Astrocyte (in vitro differentiated cells and primary cell): Measurements from ENCODE around the gene STX4. TPM values are rescaled to one million over a fixed set of nuclear protein-coding genes. Genes with fewer than 3 reads are reported as not detected.

Source experiments
- DNase-seq: peaks from one replicate; pipeline ENCODE4 v3.0.0-alpha.2; 2010; ENCODE audit warnings: low read depth
- FAIRE-seq: peaks from 2 replicates; lab custom pipeline; 2011; peaks lifted over from hg19 to GRCh38; lab: Jason Lieb, UNC
- H2AFZ ChIP-seq: 2 replicates; pipeline ENCODE4 v1.6.0; 2012; ENCODE audit warnings: low read depth, low read length, inconsistent platforms
- H3K27ac ChIP-seq: 2 replicates; pipeline ENCODE4 v1.5.1; 2011; ENCODE audit warnings: low read depth, low read length, inconsistent platforms
- H3K27me3 ChIP-seq: 2 replicates; pipeline ENCODE4 v1.6.0; 2011; ENCODE audit warnings: low read length, inconsistent platforms; ENCODE audit not compliant: insufficient read depth
- H3K36me3 ChIP-seq: 2 replicates; pipeline ENCODE4 v1.5.1; 2011; ENCODE audit warnings: low read length, inconsistent platforms; ENCODE audit not compliant: insufficient read depth
- H3K4me1 ChIP-seq: 2 replicates; pipeline ENCODE4 v1.5.1; 2011; ENCODE audit warnings: low read length, inconsistent platforms; ENCODE audit not compliant: insufficient read depth
- H3K4me2 ChIP-seq: 2 replicates; pipeline ENCODE4 v1.6.0; 2012; ENCODE audit warnings: low read length, inconsistent platforms
- H3K4me3 ChIP-seq: 2 replicates; pipeline ENCODE4 v1.5.1; 2011; ENCODE audit warnings: low read depth, mild to moderate bottlenecking, low read length, inconsistent platforms; ENCODE audit not compliant: insufficient read depth
- H3K79me2 ChIP-seq: 2 replicates; pipeline ENCODE4 v1.6.0; 2012; ENCODE audit warnings: mild to moderate bottlenecking, low read length, inconsistent platforms; ENCODE audit not compliant: insufficient read depth
- H3K9ac ChIP-seq: 2 replicates; pipeline ENCODE4 v1.6.0; 2012; ENCODE audit warnings: mild to moderate bottlenecking, low read length, inconsistent platforms
- H3K9me3 ChIP-seq: 2 replicates; pipeline ENCODE4 v1.5.1; 2012; ENCODE audit warnings: low read depth, mild to moderate bottlenecking, low read length, inconsistent platforms; ENCODE audit not compliant: insufficient read depth
- H4K20me1 ChIP-seq: 2 replicates; pipeline ENCODE4 v1.6.0; 2012; ENCODE audit warnings: low read length, inconsistent platforms; ENCODE audit not compliant: insufficient read depth
- H3K27ac Mint-ChIP-seq: one replicate; pipeline ENCODE4 v1.8.0; 2021; ENCODE audit warnings: mild to moderate bottlenecking, mixed read lengths; ENCODE audit not compliant: unreplicated experiment
- H3K27me3 Mint-ChIP-seq: one replicate; pipeline ENCODE4 v1.8.0; 2021; ENCODE audit warnings: low read depth, mixed read lengths; ENCODE audit not compliant: unreplicated experiment
- H3K36me3 Mint-ChIP-seq: one replicate; pipeline ENCODE4 v1.8.0; 2021; ENCODE audit warnings: low read depth, mixed read lengths; ENCODE audit not compliant: unreplicated experiment
- H3K4me1 Mint-ChIP-seq: one replicate; pipeline ENCODE4 v1.8.0; 2021; ENCODE audit warnings: low read depth, mixed read lengths; ENCODE audit not compliant: unreplicated experiment
- H3K4me3 Mint-ChIP-seq: one replicate; pipeline ENCODE4 v1.8.0; 2021; ENCODE audit warnings: mild to moderate bottlenecking, moderate library complexity, mixed read lengths; ENCODE audit not compliant: unreplicated experiment
- H3K9me3 Mint-ChIP-seq: one replicate; pipeline ENCODE4 v1.8.0; 2021; ENCODE audit warnings: mild to moderate bottlenecking, mixed read lengths; ENCODE audit not compliant: unreplicated experiment
- CTCF ChIP-seq: IDR thresholded peaks from 2 replicates; pipeline ENCODE4 v1.5.1; 2011; ENCODE audit warnings: low read depth, mild to moderate bottlenecking, inconsistent platforms, low read length, moderate library complexity; ENCODE audit not compliant: insufficient read depth
- EZH2 ChIP-seq: IDR thresholded peaks from 2 replicates; pipeline ENCODE4 v1.6.1; 2012; ENCODE audit warnings: mild to moderate bottlenecking, low read length, inconsistent platforms; ENCODE audit not compliant: insufficient read depth
- total RNA-seq: library from RNA; stranded (reverse); gene quantifications from 2 replicates; pipeline ENCODE4 v1.2.1, GENCODE V29; 2021

Gene STX4
- total RNA-seq, 1 donor from 2014 or later, result 56.0 TPM

GRCh38 chr16:31077024-31077423 lies 43.7 kb downstream of the STX4 start:
- Mint-ChIP-seq H3K36me3 (peaks cover 15% of the 10 kb centered on the region), H3K27me3 (no peaks in the 10 kb centered on the region), H3K4me3 (no peak overlapping the region), H3K4me1 (peaks cover 8% of the 10 kb centered on the region), H3K27ac (no peak overlapping the region), H3K9me3 (no peaks in the 10 kb centered on the region)
- no peak overlapping the region for H3K4me2 ChIP-seq
- peaks cover 9% of the 10 kb centered on the region for H3K4me1 ChIP-seq
- H3K27ac ChIP-seq, result no peak overlapping the region
- no peak for FAIRE-seq
- peaks cover 49% of the 10 kb centered on the region for H4K20me1 ChIP-seq
- H3K9ac ChIP-seq, result no peak overlapping the region
- H3K9me3 ChIP-seq, result no peaks in the 10 kb centered on the region
- no peaks in the 10 kb centered on the region for H3K27me3 ChIP-seq
- no peak for DNase-seq
- H3K4me3 ChIP-seq, result no peak overlapping the region
- no peak for TF ChIP-seq EZH2
- TF ChIP-seq CTCF, result no peak
- H2AFZ ChIP-seq, result no peak overlapping the region
- peaks cover 91% of the 10 kb centered on the region for H3K79me2 ChIP-seq
- no peaks in the 10 kb centered on the region for H3K36me3 ChIP-seq

GRCh38 chr16:31077592-31078396 lies 44.4 kb downstream of the STX4 start:
- DNase-seq, result no peak
- Histone ChIP-seq H3K27ac (no peak overlapping the region), H3K4me2 (no peak overlapping the region), H3K4me1 (peaks cover 4% of the 10 kb centered on the region), H3K79me2 (peaks cover 89% of the 10 kb centered on the region), H3K36me3 (no peaks in the 10 kb centered on the region), H3K4me3 (no peak overlapping the region), H3K9me3 (no peaks in the 10 kb centered on the region), H3K9ac (no peak overlapping the region), H4K20me1 (peaks cover 56% of the 10 kb centered on the region), H2AFZ (no peak overlapping the region), H3K27me3 (no peaks in the 10 kb centered on the region)
- Mint-ChIP-seq H3K9me3 (no peaks in the 10 kb centered on the region), H3K4me3 (no peak overlapping the region), H3K36me3 (peaks cover 15% of the 10 kb centered on the region), H3K27me3 (no peaks in the 10 kb centered on the region), H3K27ac (no peak overlapping the region), H3K4me1 (peaks cover 2% of the 10 kb centered on the region)
- TF ChIP-seq EZH2, result no peak
- FAIRE-seq, result no peak

GRCh38 chr16:31078597-31079341 lies 45.4 kb downstream of the STX4 start:
- Histone ChIP-seq H3K4me3 (no peak overlapping the region), H3K4me1 (peaks cover 4% of the 10 kb centered on the region), H3K36me3 (no peaks in the 10 kb centered on the region), H3K79me2 (peaks cover 80% of the 10 kb centered on the region), H3K9me3 (no peaks in the 10 kb centered on the region), H3K4me2 (no peak overlapping the region), H3K27me3 (no peaks in the 10 kb centered on the region), H3K9ac (no peak overlapping the region), H4K20me1 (peaks cover 65% of the 10 kb centered on the region), H3K27ac (no peak overlapping the region), H2AFZ (no peak overlapping the region)
- Mint-ChIP-seq H3K9me3 (no peaks in the 10 kb centered on the region), H3K36me3 (peaks cover 19% of the 10 kb centered on the region), H3K4me1 (peaks cover 2% of the 10 kb centered on the region), H3K27ac (no peak overlapping the region), H3K4me3 (no peak overlapping the region), H3K27me3 (no peaks in the 10 kb centered on the region)
- TF ChIP-seq EZH2, result no peak
- no peak for TF ChIP-seq CTCF
- no peak for DNase-seq
- no peak for FAIRE-seq
